ENCODE measurements around the gene MUS81. TPM values are rescaled to one million over a fixed set of nuclear protein-coding genes. Genes with fewer than 3 reads are reported as not detected.

MUS81 gene
- total RNA-seq, 4 donors from 2014 or later: 58.3 to 191 (median 81.2) TPM

GRCh38 chr11:65898656-65899355 is 38.6 kb downstream of the MUS81 start:
- in situ Hi-C loops (cut with MboI; ENCODE audit: low pct_ligation_motif_present in 1 of 4, low pct_unique_long_range_greater_than_20kb in 1 of 4, low sequenced_read_pairs in 3 of 4) (loop anchor here in 2 of 4 donors (25.0 kb wide), 1 partner anchor 88 kb away; no protein-coding TSS in a partner anchor), intact Hi-C loops (cut with DNase I; ENCODE audit: low total_unique reads) (no loop called here)
- no peak for TF ChIP-seq POLR2AphosphoS5 (IDR thresholded peaks at IDR 0.05)
- TF ChIP-seq CTCF (IDR thresholded peaks at IDR 0.05): no peak
- no peak for TF ChIP-seq EP300 (IDR thresholded peaks at IDR 0.05; ENCODE audit: low read depth)
- TF ChIP-seq POLR2A (IDR thresholded peaks at IDR 0.05): no peak
- peaks cover 21% of the 10 kb centered on the region for H3K27me3 ChIP-seq
- peak overlapping the region in 2 of 4 donors; percentile 70 to 78 for H3K27ac ChIP-seq
- no peaks in the 10 kb centered on the region for H3K9me3 ChIP-seq
- H3K4me1 ChIP-seq: peaks cover 6 to 30% (median 20%) of the 10 kb centered on the region in 4 donors
- no peaks in the 10 kb centered on the region for H3K36me3 ChIP-seq
- WGBS, 2 donors (ENCODE audit: low coverage in 1 of 2): 36 to 80% methylated on average over 8 to 20 of the region's 28 CpGs
- no peak for DNase-seq
- H3K4me3 ChIP-seq: peak overlapping the region in 3 of 4 donors; percentile 44 to 61 (median 60)

GRCh38 chr11:65899356-65900124 is 39.3 kb downstream of the MUS81 start:
- no peaks in the 10 kb centered on the region for H3K36me3 ChIP-seq
- peak; percentile 67 for DNase-seq
- peak overlapping the region; percentile 56 to 78 (median 70) for H3K27ac ChIP-seq
- intact Hi-C loops (cut with DNase I; ENCODE audit: low total_unique reads): no loop called here
- peaks cover 6 to 24% (median 19%) of the 10 kb centered on the region in 4 donors for H3K4me1 ChIP-seq
- no peaks in the 10 kb centered on the region for H3K9me3 ChIP-seq
- 5% methylated on average over 53 of the region's 78 CpGs; no CpG with 5 or more reads in 1 of the 2 donors for WGBS, 2 donors (ENCODE audit: low coverage in 1 of 2)
- TF ChIP-seq CTCF (IDR thresholded peaks at IDR 0.05) (no peak), POLR2AphosphoS5 (IDR thresholded peaks at IDR 0.05) (peak in 2 of 3 donors; percentile 22 to 45)
- H3K27me3 ChIP-seq: peaks cover 21% of the 10 kb centered on the region
- H3K4me3 ChIP-seq: peak overlapping the region; percentile 27 to 61 (median 52)
- in situ Hi-C loops (cut with MboI; ENCODE audit: low pct_ligation_motif_present in 1 of 4, low pct_unique_long_range_greater_than_20kb in 1 of 4, low sequenced_read_pairs in 3 of 4): loop anchor here in 2 of 4 donors (25.0 kb wide), 1 partner anchor 88 kb away; no protein-coding TSS in a partner anchor

GRCh38 chr11:65900125-65900898 is 40.1 kb downstream of the MUS81 start, which contains the start of gene FOSL1:
Gene FOSL1, minus strand, starts transcription at chr11:65900388. Its CDS starts 49 bp downstream, at chr11:65900339.
- H3K27me3 ChIP-seq: peaks cover 21% of the 10 kb centered on the region
- H3K36me3 ChIP-seq: no peaks in the 10 kb centered on the region
- in situ Hi-C loops (cut with MboI; ENCODE audit: low pct_ligation_motif_present in 1 of 4, low pct_unique_long_range_greater_than_20kb in 1 of 4, low sequenced_read_pairs in 3 of 4): no loop called here
- TF ChIP-seq POLR2A (IDR thresholded peaks at IDR 0.05) (peak; percentile 58), EP300 (IDR thresholded peaks at IDR 0.05; ENCODE audit: low read depth) (peak; percentile 21), POLR2AphosphoS5 (IDR thresholded peaks at IDR 0.05) (peak; percentile 52 to 77 (median 75)), CTCF (IDR thresholded peaks at IDR 0.05) (peak in 1 of 5 experiments; percentile 7)
- H3K27ac ChIP-seq: peak within 1 kb of the TSS; percentile 56 to 78 (median 70)
- H3K4me1 ChIP-seq: peaks cover 6 to 22% (median 19%) of the 10 kb centered on the region in 4 donors
- DNase-seq: peak; percentile 97
- no peaks in the 10 kb centered on the region for H3K9me3 ChIP-seq
- WGBS, 2 donors (ENCODE audit: low coverage in 1 of 2): 3% methylated on average over 43 of the region's 80 CpGs; no CpG with 5 or more reads in 1 of the 2 donors
- intact Hi-C loops (cut with DNase I; ENCODE audit: low total_unique reads): no loop called here
- H3K4me3 ChIP-seq: peak within 1 kb of the TSS; percentile 27 to 61 (median 52)

All from transverse colon (tissue), 4 donors.